ENCODE measurements around the gene CABLES1.

The CABLES1 gene

DNA sequence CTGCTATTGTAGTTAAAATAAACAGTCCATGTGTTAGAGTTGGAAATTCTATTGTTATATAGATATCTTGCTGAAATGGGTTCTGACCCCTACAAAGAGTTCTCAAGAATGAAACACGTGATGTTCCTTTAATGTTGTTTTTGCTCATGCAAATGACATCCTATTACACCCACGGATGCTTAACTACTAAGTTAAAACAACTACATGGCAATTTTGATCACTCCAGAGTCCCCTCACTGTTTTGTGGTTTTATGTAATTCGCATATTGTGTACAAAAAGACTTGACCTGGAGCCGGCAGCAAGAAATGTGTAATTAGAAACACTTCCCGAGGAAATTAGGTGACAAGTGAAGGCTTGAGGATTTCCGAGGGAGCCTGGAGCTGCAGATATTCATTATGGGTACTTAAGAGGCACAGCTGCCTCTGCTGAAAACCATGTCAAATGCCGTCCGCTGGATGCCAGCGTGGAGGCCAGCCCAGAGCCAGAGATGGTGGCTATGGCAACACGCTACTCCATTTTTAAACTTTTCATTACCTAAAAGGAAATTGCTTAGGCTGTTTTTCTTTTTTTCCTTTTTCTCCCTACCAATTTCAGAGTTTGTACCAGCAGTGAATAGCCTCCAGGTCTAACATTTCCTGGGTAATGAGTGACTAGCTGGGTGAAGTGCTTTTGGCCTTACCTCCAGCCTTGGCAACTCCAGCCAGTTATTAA, 21.0 kb upstream of the CABLES1 start:
- no peak for DNase-seq

DNA sequence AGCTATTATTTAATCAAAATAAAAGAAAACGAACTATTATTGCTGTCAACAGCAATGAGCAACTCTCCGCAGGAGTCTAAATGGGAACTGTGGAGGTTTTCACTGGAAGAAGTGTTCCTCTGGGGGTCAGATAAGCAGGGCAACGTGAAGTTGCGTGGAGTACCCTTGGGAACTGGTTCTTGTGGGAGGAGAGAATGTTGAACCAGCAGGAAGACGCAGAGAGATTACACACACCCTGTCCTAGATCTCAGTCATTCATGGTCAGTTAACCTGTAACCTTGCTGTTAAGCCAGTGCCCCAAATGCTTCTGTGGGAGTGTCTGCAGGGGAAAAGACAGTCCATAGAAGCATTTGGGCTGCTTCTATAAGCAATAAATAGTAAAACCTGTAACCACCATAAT, 20.4 kb upstream of the CABLES1 start:
- no peak for DNase-seq

DNA sequence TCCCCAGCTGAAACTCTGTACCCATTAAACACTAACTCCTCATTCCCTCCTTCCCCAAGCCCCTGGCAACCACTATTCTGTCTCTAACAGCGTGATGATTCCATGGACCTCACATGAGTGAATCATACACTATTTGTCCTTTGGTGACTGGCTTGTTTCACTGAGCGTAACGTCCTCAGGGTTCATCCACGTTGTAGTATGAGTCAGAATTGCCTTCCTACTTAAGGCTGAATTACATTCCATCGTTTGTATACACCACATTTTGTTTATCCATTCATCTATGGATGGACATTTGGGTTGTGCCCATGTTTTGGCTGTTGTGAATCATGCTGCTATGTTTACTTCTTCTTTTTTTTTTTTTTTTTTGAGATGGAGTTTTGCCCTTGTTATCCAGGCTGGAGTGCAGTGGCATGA, 19.6 kb upstream of the CABLES1 start:
- DNase-seq: no peak

DNA sequence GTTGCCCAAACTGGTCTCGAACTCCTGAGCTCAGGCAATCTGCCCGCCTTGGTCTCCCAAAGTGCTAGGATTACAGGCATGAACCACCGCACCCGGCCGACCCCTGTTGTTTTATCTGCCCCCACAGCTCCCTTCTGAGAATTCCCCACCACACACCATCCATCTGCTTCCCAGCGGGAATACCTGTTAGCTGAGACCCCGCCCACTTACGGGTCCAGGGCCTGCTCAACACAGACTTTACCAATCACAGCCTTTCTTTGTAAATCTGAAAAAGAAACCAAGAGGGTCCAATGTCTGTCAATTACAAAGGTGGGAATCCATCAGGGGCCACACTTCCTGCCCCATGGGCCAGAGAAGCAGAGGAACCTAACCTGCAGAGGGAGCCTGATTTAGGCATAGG, 14.2 kb upstream of the CABLES1 start:
- no peak for DNase-seq

DNA sequence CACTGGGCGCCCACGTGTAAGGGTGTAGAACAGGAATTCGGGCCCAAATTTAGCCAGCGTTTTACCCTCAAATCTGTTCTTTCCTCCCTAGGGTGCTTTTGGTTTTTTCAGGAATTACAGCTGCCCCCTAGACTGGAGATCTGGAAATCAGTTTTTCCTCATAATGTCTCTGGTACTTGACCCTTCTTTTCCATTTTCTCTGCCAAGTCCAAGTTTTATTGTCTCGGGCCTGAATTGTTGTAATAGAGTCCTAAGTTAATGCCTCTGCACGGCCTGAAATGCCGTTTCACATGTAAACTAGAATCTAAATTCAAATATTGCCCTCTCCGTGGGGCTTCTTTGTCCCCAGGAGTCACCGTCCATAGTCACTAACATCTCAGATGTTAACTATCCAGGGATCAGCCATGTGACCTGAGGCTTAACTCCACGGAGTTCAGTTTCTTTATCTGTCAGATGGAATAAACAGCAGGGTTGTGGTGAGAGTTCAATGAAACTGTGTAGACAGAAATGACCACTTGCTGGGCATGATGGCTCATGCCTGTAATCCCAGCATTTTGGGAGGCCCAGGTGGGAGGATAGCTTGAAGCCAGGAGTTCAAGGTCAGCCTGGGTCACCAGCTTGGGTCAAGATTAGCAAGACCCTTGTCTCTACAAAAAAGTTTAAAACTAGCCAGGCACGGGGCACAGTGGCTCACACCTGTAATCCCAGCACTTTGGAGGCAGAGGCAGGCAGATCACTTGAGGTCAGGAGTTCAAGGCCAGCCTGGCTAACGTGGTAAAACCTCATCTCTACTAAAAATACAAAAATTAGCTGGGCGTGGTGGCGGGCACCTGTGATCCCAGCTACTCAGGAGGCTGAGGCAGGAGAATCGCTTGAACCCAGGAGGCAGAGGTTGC, 12.7 kb upstream of the CABLES1 start:
- DNase-seq: no peak

DNA sequence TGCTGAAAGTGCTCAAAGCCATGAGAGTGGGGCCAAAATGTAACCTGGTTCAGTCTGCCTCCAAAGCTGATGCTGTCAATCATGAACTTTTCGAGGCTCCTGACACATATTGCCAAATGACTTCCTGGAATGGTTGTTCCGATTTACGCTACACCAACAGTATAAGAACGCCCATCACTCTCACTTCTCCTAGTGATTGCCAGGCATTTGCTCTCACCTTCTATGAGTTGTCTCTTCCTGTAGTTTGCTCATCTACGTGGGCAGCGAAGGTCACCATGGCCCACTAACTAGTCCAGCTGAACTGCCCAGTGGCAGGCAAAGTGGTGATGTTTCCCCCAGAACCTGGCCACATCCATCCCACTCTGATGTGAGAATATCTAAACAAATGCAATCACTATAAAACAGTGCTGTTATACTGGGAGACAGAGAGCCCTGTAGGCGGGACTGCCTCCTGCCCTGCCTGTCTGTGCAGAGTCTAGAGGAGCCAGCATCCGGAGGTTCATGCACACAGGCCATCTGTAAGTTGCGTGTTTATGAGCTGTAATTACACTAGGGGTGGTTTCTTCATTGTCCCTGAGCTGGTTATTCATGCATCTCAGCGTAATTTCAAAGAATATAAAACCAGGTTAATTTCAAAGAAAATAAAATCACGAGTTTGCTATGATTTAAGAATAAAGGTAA, 8.8 kb upstream of the CABLES1 start:
- DNase-seq: no peak

DNA sequence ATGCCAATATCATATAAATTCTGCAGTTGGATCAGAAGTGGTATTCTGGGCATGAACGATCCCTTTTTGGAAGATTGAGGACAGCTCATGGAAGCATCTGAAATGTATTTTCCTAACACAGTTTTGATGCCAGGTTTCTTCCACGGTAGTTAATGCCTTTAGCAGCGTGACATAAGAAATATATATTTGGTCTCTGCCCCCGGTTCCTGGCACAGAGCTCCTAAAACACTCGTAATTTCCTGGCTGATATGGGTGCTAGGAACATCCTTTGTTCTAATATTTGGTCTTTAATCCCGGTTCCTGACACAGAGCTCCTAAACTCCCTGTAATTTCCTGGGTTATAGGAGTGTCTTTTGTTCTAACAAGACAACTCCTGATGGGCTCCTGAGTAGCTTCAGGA, 8.2 kb upstream of the CABLES1 start:
- no peak for DNase-seq

DNA sequence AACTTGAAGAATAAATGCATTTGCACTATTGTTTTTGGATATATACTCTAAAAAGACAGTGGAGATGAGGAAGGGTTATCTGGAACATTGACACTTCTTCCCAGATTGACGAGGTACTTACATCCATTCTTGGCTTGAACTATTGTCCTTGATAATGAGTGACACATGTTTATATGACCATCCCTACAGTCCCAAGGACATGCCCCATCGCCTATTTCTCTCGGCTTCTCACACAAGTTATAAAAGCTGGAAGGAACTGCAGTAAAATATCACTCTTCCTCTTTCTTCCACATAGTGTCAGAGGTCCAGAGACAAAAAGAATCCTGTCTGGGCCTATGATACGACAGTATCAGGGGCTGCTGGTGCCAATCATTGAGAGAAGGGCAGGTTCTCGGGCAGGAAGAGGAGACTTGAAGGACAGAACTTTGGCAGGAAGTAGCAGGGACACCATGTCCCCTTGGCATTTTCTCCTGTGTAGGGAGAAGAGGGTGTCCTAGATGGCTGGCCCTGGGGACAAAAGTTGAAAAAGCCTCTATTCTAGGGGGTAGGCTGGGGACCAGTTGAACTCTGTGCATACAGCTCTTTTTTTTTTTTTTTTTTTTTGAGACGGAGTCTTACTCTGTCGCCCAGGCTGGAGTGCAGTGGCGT, 5.8 kb upstream of the CABLES1 start:
- no peak for DNase-seq

DNA sequence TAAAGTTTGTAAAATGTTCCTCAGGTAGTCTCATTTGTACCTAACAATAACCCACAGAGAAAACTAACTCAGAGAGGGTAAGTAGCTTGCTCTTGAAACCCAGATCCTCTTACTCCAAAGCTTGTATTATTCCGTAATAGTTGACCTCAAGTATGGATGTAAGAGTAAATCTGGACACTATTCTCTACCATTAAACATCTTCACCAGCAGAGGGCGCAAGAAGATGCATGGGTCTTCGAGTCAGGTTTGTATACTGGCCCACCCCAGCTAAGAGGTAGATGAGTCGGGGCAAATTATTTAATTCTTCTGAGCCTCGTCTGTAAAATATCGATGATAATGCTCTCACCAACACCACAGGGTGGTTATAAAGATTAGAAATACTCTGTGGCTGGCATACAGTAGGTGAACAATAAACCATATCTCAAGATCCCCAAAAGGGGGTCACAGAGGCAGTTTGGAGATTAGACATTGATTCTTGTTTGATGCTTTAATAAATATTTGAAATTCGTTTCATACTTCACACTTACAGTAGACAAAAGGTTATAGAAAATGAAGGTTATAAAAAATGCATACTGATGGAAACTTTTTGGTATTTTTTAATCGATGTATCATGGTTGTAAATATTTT, 3.5 kb upstream of the CABLES1 start:
- DNase-seq: peak; percentile 54 to 73

DNA sequence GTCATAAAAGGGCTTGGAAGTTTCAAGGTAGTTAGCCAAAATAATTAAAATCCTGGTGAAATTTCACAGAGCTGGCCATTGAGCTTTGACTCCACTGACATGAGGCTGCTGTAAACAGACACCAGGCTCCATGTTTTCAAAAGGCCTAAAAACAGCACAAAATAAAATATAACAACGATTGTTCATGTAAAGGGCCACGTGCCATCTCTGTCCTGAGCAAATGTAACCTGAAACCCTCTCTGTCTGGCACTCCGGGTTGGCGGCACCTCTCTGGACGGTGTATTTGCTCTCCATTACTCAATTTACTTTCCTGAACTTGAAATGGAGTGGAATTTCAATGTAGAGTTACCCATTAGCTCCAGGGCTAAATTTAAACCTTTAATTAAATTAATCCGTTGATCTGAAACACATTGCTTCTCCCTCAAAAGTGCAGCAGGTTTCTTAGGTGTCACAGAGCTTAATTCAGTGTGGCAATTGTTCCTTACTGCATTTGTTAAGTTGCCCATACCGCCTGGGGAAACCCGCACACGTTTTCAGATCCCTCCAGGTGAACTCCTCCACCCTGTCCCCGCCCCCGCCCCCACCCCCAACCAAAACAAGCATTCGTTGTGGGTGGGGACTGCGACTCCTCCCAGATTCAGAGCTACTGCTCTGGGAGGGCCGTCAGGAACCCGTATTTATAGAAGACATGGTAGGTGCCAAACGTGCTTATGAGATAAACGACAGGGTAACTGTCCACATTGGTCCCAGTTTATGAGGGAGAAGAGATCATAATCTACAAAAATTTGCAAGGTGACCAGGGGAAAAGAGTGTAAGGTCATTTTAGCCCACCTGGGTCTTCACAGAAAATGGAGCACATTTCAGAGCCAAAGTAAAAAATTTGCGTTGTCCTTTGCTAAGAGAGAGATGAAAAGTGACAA, 1.2 kb upstream of the CABLES1 start:
- peak; percentile 13 to 66 for DNase-seq

DNA sequence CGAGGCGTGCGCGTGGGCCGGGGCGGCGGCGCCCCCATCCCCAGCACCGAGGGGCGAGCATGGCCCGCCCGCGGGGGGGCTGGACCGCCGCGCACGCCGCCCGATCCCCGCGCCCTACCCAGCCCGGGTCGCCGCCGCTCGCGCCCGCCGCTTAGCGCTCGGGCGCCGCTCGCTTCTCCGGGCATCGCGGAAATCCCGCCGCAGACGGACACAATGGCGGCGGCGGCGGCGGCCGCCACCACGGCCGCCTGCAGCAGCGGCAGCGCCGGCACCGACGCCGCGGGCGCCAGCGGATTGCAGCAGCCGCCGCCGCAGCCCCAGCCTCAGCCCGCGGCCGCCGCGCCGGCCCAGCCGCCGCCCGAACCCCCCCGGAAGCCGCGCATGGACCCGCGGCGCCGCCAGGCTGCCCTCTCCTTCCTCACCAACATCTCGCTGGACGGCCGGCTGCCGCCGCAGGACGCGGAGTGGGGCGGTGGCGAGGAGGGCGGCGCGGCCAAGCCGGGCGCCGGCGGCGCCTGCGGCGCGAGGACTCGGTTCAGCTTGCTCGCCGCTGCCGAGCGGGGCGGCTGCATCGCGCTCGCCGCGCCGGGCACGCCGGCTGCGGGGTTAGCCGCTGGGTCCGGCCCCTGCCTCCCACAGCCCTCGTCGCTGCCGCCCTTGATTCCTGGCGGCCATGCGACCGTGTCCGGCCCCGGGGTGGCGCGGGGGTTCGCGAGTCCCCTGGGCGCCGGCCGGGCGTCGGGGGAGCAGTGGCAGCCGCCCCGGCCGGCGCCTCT, 453 bp downstream of the CABLES1 start:
- peak; percentile 13 to 24 for DNase-seq

DNA sequence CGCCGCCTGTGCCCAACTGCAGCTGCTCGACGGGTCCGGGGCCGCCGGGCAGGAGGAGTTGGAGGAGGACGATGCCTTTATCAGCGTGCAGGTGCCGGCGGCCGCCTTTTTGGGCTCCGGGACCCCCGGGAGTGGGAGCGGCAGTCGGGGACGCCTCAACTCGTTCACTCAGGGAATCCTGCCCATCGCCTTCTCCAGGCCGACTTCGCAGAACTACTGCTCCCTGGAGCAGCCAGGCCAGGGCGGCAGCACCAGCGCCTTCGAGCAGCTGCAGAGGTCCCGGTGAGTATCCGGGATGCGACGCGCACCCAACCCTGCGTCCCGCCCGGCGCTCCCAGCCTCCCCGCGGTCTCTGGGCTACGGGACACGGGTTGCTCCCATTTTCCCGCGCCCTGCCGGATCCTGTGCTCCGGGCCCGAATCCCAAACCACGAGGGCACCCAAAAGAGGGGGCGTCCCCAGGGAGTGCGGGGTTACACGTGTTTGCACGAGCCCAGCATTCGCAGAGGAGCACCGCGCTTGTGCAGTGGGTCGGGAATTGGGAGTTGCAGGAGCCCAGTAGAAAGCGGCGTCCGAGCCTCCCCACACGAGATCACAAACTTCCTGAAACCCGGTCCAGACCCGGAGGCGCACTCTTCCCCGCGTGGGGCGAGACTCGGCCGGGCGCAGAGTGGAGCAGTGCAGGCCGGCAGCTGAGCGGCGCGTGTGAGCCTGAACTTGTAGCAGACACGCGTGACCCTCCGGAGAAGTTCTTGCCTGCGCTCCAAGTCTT, 1.2 kb downstream of the CABLES1 start:
- peak in 1 of 2 donors; percentile 11 for DNase-seq

DNA sequence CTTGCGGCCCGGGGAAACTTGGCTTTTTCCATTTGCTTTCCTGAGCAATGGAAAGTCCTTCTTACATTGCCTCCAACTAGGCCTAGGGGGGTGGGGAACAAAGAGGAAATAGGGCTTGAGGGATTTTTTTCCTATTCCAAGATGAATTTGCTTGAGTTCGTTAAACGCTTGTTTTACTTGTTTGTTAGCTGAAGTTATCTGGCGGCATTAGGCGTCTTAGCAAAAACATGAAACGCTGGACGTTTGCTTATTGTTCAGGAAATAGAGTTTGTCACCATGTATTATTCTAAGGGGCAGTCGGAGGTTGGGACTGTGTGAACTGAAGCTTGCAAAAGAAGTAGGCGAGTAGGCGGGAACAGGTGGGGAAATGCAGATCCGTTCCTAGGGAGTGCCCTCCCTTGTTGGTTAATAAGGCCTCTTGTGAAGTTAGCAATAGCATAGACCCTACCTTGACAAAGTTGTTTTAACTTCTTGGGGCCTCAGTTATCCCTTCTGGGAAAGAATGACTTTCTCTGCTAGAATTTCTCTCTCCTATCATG, 1.9 kb downstream of the CABLES1 start:
- no peak for DNase-seq

DNA sequence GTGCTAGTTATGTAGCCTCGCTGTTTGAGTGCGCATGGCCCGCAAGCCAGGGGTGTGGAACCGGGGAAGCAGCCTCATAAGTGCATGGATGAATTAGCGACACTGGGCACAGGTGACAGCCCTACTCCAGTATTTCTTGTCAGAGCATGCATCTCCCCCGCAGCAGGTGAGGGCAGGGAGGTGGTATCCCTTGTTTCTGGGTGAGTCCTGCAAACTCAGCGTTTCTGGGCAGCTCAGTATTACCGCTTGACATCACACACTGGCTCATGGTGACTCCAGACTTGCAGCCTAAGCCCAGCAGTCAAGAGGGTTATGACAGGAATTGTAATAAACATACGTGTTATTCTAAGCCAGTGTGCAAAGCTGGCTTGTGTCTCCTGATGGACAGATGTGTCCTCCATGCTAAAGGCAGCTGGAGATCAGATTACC, 2.5 kb downstream of the CABLES1 start:
- DNase-seq: no peak

DNA sequence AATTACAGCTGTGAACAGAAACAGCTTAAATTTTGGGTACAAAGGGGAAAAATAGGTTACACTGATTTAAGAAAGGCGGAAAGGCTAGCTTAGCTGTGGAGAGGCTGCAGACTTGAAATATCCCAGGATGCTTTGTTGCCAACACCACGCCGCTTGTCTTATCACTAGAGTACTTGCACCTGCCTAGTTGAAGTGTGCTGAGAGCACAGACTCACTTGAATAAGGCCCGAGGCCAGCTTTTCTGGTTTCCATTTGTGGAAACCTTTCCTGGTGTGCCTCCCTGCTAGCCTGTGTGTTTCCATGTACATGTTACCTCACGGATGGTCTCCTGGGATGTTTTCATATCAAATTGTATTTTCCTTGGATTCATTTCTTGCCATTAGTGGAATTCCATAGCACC, 3.2 kb downstream of the CABLES1 start:
- DNase-seq: no peak

DNA sequence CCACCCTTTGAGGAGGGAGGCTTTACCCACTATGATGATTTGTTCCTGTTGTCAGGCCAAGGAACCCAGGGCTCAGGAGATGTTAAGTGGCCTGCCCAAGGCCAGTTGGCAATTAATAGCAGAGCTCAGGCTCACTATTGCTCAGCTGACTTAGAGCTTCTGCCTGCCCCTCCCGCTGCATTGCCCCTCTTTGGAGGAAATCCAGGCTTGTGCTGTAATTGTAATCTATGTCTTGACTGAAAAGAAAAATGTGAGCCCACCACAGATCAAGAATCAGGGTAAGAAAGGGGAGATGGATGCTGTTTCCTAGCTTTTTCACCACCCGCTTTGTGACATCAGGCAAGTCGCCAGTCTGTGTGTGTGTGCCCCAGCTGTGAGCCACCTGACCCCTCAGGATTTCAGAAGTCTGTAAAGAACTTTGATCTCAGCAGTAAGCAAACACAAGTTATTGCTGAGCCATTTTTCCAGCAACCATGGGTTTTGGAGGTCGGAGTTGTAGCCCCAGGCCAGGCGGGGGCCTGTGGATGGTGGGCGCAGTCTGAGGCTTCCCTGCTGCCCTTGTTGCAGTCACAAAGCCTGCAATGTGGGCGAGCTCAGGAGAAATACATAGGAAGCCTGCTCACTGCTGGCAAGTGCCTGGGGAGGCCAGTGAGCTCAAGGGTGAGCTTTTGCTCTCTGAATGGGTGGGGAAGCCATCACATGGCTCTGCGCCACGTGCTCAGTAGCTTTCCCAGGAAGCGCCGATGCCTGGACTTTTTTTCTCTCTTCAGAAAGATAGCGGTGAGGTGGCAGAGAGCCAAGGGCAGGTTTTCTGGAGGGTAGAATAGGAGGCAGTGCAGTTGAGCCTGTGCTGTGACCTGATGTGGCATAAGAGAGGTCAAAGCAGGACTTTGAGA, 6.1 kb downstream of the CABLES1 start:
- no peak for DNase-seq

DNA sequence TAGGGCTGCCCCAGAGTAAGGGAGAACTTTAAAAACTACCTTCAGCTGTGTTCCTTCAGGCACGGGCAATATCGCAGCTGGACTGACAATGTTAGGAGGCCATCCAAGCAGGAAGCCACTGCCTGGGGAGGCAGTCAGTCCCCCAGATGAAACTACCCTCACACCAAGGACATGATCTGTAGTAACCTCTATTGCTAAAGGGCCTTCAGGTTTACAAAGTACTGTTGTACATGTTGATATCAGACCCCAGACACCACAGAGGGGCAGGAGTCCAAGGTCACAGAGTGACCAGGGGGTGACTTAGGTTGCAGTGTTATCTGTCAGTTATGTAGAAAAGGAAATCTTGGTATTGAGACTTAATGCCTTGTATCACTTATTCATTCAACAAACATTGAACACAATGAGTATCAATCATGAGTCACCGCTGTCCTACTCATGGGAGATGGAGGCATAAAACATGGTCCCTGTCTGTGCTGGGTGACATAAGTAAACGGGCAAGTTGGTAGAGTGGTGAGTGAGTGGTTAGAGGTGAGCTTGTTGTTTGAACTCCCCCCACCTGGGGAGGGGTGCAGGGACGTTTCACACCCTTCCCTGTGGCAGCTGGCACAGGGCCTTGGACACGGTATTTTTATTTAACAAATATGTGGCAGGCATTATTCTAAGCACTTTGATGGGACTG, 7.1 kb downstream of the CABLES1 start:
- no peak for DNase-seq

Measured in CD4-positive, alpha-beta T cell treated with Interleukin-1 beta for 1 hour (primary cell).